OCI-LY1 (cell line): Measurements from ENCODE around the gene KLHL14.

Experiments
- H2AFZ ChIP-seq: fragments of 200-600 bp; sonication (generic), shearing (Covaris generic); 2 replicates; pipeline ENCODE4 v1.6.0; 2014; ENCODE audit warnings: antibody characterized with exemption, mild to moderate bottlenecking, low read length
- H3F3A ChIP-seq: fragments of 200-600 bp; sonication (generic), shearing (Covaris generic); 2 replicates; pipeline ENCODE4 v1.6.0; 2014; ENCODE audit warnings: mild to moderate bottlenecking, antibody characterized with exemption, low read length, moderate library complexity; ENCODE audit not compliant: insufficient read depth
- H3K27ac ChIP-seq: fragments of 200-600 bp; sonication (generic); 2 replicates; pipeline ENCODE4 v1.5.1; 2014; ENCODE audit warnings: low read length, mixed run types, mild to moderate bottlenecking, low read depth; ENCODE audit not compliant: poor library complexity, severe bottlenecking
- H3K27me3 ChIP-seq: fragments of 200-600 bp; sonication (generic); 2 replicates; pipeline ENCODE4 v1.6.0; 2014; ENCODE audit warnings: antibody characterized with exemption, mild to moderate bottlenecking, low read length, moderate library complexity; ENCODE audit not compliant: insufficient read depth
- H3K36me3 ChIP-seq: fragments of 200-600 bp; sonication (generic); 2 replicates; pipeline ENCODE4 v1.6.1; 2014; ENCODE audit warnings: mild to moderate bottlenecking, antibody characterized with exemption, low read length, moderate library complexity, mixed read lengths; ENCODE audit not compliant: insufficient read depth
- H3K4me1 ChIP-seq: fragments of 200-600 bp; sonication (generic); 2 replicates; pipeline ENCODE4 v1.5.1; 2014; ENCODE audit warnings: mild to moderate bottlenecking, low read length, moderate library complexity; ENCODE audit not compliant: insufficient read depth, severe bottlenecking
- H3K4me2 ChIP-seq: fragments of 200-600 bp; sonication (generic), shearing (Covaris generic); 2 replicates; pipeline ENCODE4 v1.6.1; 2014; ENCODE audit warnings: low read length
- H3K4me3 ChIP-seq: fragments of 200-600 bp; sonication (generic); 2 replicates; pipeline ENCODE4 v1.5.1; 2014; ENCODE audit warnings: low read length, low read depth, mild to moderate bottlenecking, mixed read lengths; ENCODE audit not compliant: poor library complexity, severe bottlenecking
- H3K79me2 ChIP-seq: fragments of 200-600 bp; shearing (Covaris generic); 2 replicates; pipeline ENCODE4 v1.6.1; 2016; ENCODE audit warnings: mixed run types, low read length, mixed read lengths; ENCODE audit not compliant: insufficient read depth
- H3K9ac ChIP-seq: fragments of 200-600 bp; sonication (generic), shearing (Covaris generic); 2 replicates; pipeline ENCODE4 v1.6.1; 2014; ENCODE audit warnings: mild to moderate bottlenecking, low read length, mixed read lengths
- H3K9me2 ChIP-seq: fragments of 200-600 bp; sonication (generic), shearing (Covaris generic); 2 replicates; pipeline ENCODE4 v1.6.1; 2014; ENCODE audit warnings: low read depth, mild to moderate bottlenecking, low read length, mixed read lengths
- H3K9me3 ChIP-seq: fragments of 200-600 bp; shearing (Covaris generic); 2 replicates; pipeline ENCODE4 v1.6.1; 2014; ENCODE audit warnings: low read length, mixed read lengths
- H4K20me1 ChIP-seq: fragments of 200-600 bp; sonication (generic), shearing (Covaris generic); 2 replicates; pipeline ENCODE4 v1.6.0; 2016; ENCODE audit warnings: mild to moderate bottlenecking, low read length; ENCODE audit not compliant: insufficient read depth
- CTCF ChIP-seq: fragments of 200-600 bp; sonication (generic), shearing (Covaris generic); IDR thresholded peaks from 2 replicates; pipeline ENCODE4 v1.5.1; 2017; ENCODE audit warnings: mild to moderate bottlenecking, antibody characterized with exemption, low read length, moderate library complexity, mixed read lengths
- EZH2 ChIP-seq: fragments of 200-600 bp; sonication (generic), shearing (Covaris generic); IDR thresholded peaks from 2 replicates; pipeline ENCODE4 v1.8.0; 2017; ENCODE audit warnings: borderline replicate concordance, mixed run types, mild to moderate bottlenecking, antibody characterized with exemption, low read length, moderate library complexity, mixed read lengths

The KLHL14 gene

GRCh38 chr18:32711862-32712261 lies 61.0 kb downstream of the KLHL14 start:
- TF ChIP-seq CTCF, result no peak
- no peak for TF ChIP-seq EZH2
- H3K27me3 ChIP-seq, result no peaks in the 10 kb centered on the region
- no peaks in the 10 kb centered on the region for H3K9me3 ChIP-seq
- no peak overlapping the region for H3K9ac ChIP-seq
- no peaks in the 10 kb centered on the region for H4K20me1 ChIP-seq
- H3K27ac ChIP-seq, result no peak overlapping the region
- H3K4me3 ChIP-seq, result no peak overlapping the region
- H3K9me2 ChIP-seq, result no peaks in the 10 kb centered on the region
- no peaks in the 10 kb centered on the region for H3F3A ChIP-seq
- peaks cover 3% of the 10 kb centered on the region; the same call in 1 of the 2 replicates for H3K36me3 ChIP-seq
- no peak overlapping the region for H3K4me2 ChIP-seq
- H2AFZ ChIP-seq, result no peak overlapping the region
- H3K79me2 ChIP-seq, result no peaks in the 10 kb centered on the region
- H3K4me1 ChIP-seq, result peaks cover 18% of the 10 kb centered on the region

GRCh38 chr18:32707586-32707985 lies 65.2 kb downstream of the KLHL14 start:
- no peak overlapping the region for H3K4me2 ChIP-seq
- no peaks in the 10 kb centered on the region for H3K9me3 ChIP-seq
- no peaks in the 10 kb centered on the region for H3K4me1 ChIP-seq
- H3K4me3 ChIP-seq, result no peak overlapping the region
- H3F3A ChIP-seq, result no peaks in the 10 kb centered on the region
- TF ChIP-seq EZH2 (no peak), CTCF (no peak)
- no peaks in the 10 kb centered on the region for H3K79me2 ChIP-seq
- no peak overlapping the region for H3K9ac ChIP-seq
- no peaks in the 10 kb centered on the region for H4K20me1 ChIP-seq
- no peak overlapping the region for H2AFZ ChIP-seq
- H3K27ac ChIP-seq, result no peak overlapping the region
- H3K36me3 ChIP-seq, result peaks cover 6% of the 10 kb centered on the region; the same call in 1 of the 2 replicates
- H3K27me3 ChIP-seq, result no peaks in the 10 kb centered on the region
- no peaks in the 10 kb centered on the region for H3K9me2 ChIP-seq

GRCh38 chr18:32707147-32707546 lies 65.7 kb downstream of the KLHL14 start:
- no peaks in the 10 kb centered on the region for H3K4me1 ChIP-seq
- TF ChIP-seq CTCF (no peak), EZH2 (no peak)
- no peak overlapping the region for H3K4me3 ChIP-seq
- H3F3A ChIP-seq, result no peaks in the 10 kb centered on the region
- no peak overlapping the region for H3K9ac ChIP-seq
- H2AFZ ChIP-seq, result no peak overlapping the region
- no peaks in the 10 kb centered on the region for H4K20me1 ChIP-seq
- H3K27me3 ChIP-seq, result no peaks in the 10 kb centered on the region
- no peak overlapping the region for H3K4me2 ChIP-seq
- H3K79me2 ChIP-seq, result no peaks in the 10 kb centered on the region
- H3K9me2 ChIP-seq, result no peaks in the 10 kb centered on the region
- no peak overlapping the region for H3K27ac ChIP-seq
- H3K9me3 ChIP-seq, result no peaks in the 10 kb centered on the region
- H3K36me3 ChIP-seq, result peaks cover 6% of the 10 kb centered on the region; the same call in 1 of the 2 replicates
